Heart left ventricle (tissue), 16 donors: ENCODE results near the gene RPL18A. TPM values are rescaled to one million over a fixed set of nuclear protein-coding genes. Genes with fewer than 3 reads are reported as not detected.

Experiments
- ATAC-seq, 4 donors: fragments of 200-7000 bp; cut with Tn5 transposase; one replicate each; pipeline ENCODE4 v1.9.1; 2020 to 2022; ENCODE audit warnings: moderate library complexity in 4 of 4, mild to moderate bottlenecking in 3 of 4, moderate number of reproducible peaks in 1 of 4
- DNase-seq, 5 donors: peaks; one replicate each; pipeline ENCODE4 v3.0.0-alpha.2; 2020
- H3K27ac ChIP-seq, 12 donors: fragments of 200-600 bp; sonication (generic) in 4 of 12; one replicate each; pipeline versions ENCODE4 v1.5.0 to v1.8.0; 2016 to 2022; ENCODE audit warnings: mild to moderate bottlenecking in 2 of 12
- H3K27me3 ChIP-seq, 9 donors: fragments of 200-600 bp; sonication (generic) in 2 of 9; one replicate each; pipeline versions ENCODE4 v1.5.1 to v1.8.0; 2016 to 2022; ENCODE audit warnings: mild to moderate bottlenecking in 3 of 9
- H3K36me3 ChIP-seq, 9 donors: fragments of 200-600 bp; sonication (generic) in 2 of 9; one replicate each; pipeline versions ENCODE4 v1.5.0 to v1.8.0; 2018 to 2022; ENCODE audit warnings: mild to moderate bottlenecking in 2 of 9
- H3K4me1 ChIP-seq, 12 donors: fragments of 200-600 bp; sonication (generic) in 4 of 12; one replicate each; pipeline versions ENCODE4 v1.5.0 to v1.8.0; 2016 to 2022; ENCODE audit warnings: mild to moderate bottlenecking in 3 of 12
- H3K4me3 ChIP-seq, 12 donors: fragments of 200-600 bp; sonication (generic) in 4 of 12; one replicate each; pipeline versions ENCODE4 v1.5.0 to v1.8.0; 2017 to 2022; ENCODE audit warnings: mild to moderate bottlenecking in 9 of 12, moderate library complexity in 4 of 12
- H3K9me3 ChIP-seq, 12 donors: fragments of 200-600 bp; sonication (generic) in 4 of 12; one replicate each; pipeline versions ENCODE4 v1.5.0 to v1.8.0; 2016 to 2022; ENCODE audit warnings: mild to moderate bottlenecking in 1 of 12
- POLR2A ChIP-seq, 2 donors: fragments of 450-650 bp; IDR thresholded peaks; one replicate each; pipeline ENCODE4 v1.6.1; 2017; ENCODE audit warnings: antibody characterized with exemption in 2 of 2, mild to moderate bottlenecking in 2 of 2, moderate library complexity in 2 of 2
- WGBS, 4 donors: extraction: QIAGEN DNeasy Blood & Tissue Kit in 2 of 4; methylation state at CpG; one replicate each; pipeline versions ENCODE4 v1.1.5 to v1.1.7; 2013 to 2018; 5-methylcytosine and 5-hydroxymethylcytosine counted together
- intact Hi-C, 10 donors: fragments of 100-400 bp; cut with DNase I; formaldehyde crosslinking; loops; one replicate each; pipeline versions ENCODE4 v1.11.1 to v1.14.2; 2022
- polyA plus RNA-seq, 2 donors: library from polyadenylated mRNA; stranded (reverse); fragments of 200-250 nt; gene quantifications; one replicate each; pipeline ENCODE4 v1.2.3, GENCODE V29; 2013
- total RNA-seq, 9 donors: library from RNA; depleted of rRNA in 2 of 9; stranded (reverse); fragments of >200 nt in 2 of 9; fragmentation: NEBNext Ultra II Directional in 3 of 9; extraction: Animal tissue kit (Norgen Biotek cat#: 25700) in 3 of 9; gene quantifications; one replicate each; pipeline versions ENCODE4 v1.1.0 to v1.2.4, GENCODE V29; 2016 to 2023
- TF ChIP-seq, protein P1 (sequence below), 12 donors: fragments of 200-600 bp; sonication (generic) in 4 of 12; IDR thresholded peaks; one replicate each; pipeline versions ENCODE4 v1.5.0 to v1.8.0; 2018 to 2022; ENCODE audit warnings: antibody characterized with exemption in 12 of 12, mild to moderate bottlenecking in 5 of 12
- donor health status: ischemic (EF 13 %, LVEDD 7.1; RV severe dilation, severe dysfunction).
- donor health status: healthy with polysubstance abuse.
- donor health status: DM: no; HTN: yes; CAD: no.
- donor health status: DM: no; HTN: no; CAD: no.
- donor health status: ischemic (EF 25% LVEDD 6.9; RV normal size, moderate dysfunction).
- donor health status: ischemic (EF 25% LVEDD 5.7; RV mildly dilated, moderate dysfunction).
- donor health status: healthy.
- donor health status: DM: yes; HTN: yes; CAD: no.
- donor health status: ischemic (EF 35%, LVEDD 5.7; RV mildly dilated, moderate dysfunction).
- donor health status: nonischemic (EF 11% LVEDD 7.7; RV severe dilation, severe dysfunction).
- donor health status: DM: yes; HTN: yes; CAD: no.
- donor health status: PGD.
- donor health status: ischemic (EF 29% LVEDD 5.4; RV normal size, mild dysfunction).
- donor health status: nonischemic (EF 23%, LVEDD 6.1; RV moderate dilation, normal function).

Gene RPL18A
- total and polyA plus RNA-seq, 11 donors: 566 to 2,031 (median 765) TPM

DNA sequence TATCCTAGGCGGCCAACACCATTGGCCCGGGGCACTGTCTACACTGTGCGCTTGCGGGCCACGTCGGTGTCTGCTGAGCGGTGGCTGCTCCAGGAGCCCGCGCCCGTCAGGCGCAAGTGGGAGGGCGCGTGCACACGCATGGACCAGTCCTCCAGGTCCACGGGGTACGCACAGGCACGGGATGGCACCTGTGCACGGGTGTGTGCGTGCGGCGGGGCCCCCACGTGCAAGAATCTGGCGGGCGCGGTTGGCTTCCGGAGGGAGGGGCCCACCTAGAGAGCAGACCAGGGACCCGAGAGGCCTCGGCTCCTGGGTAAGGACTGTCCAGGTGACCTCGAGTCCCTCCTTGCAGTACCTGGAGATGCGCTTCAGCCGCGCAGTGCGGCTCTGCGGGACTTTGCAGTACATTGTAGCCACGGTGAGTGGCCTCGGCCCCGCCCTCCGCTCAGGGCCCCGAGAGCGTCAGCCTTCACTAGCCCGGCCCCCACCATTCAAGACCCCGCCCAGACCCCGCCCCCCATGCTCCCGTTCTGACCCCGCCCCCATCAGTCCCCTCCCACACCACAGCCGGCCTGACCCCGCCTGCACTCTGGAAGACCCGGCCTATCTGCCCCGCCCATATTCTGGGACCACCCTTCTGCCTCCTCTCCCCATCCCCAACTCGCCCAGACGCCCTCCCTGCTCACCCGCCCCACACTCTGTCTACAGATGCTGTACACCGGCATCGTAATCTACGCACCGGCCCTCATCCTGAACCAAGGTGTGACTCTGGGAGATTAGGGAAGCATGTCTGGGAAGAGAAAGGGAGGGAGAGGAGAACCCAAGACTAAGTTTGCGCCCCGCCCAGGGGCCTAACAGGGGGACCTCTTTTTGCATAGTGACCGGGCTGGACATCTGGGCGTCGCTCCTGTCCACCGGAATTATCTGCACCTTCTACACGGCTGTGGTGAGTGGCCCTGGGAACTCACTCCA, 14.4 kb downstream of the RPL18A start:
- Histone ChIP-seq H3K9me3 (no peaks in the 10 kb centered on the region), H3K4me3 (peak overlapping the region in 1 of 12 donors; percentile 45), H3K4me1 (peaks cover 0 to 27% (median 6%) of the 10 kb centered on the region in 12 donors), H3K27ac (no peak overlapping the region), H3K27me3 (peaks cover 38 to 75% (median 54%) of the 10 kb centered on the region in 9 donors), H3K36me3 (no peaks in the 10 kb centered on the region)
- 4 to 7% (median 5%) methylated on average over 40 to 63 of the region's 63 CpGs for WGBS, 4 donors
- ATAC-seq (peak in 1 of 4 donors; percentile 62), DNase-seq (no peak)
- intact Hi-C loops: loop anchor here in 1 of 10 donors (5.0 kb wide), 1 partner anchor 118 kb away; no protein-coding TSS in a partner anchor
- TF ChIP-seq, protein P1, sequence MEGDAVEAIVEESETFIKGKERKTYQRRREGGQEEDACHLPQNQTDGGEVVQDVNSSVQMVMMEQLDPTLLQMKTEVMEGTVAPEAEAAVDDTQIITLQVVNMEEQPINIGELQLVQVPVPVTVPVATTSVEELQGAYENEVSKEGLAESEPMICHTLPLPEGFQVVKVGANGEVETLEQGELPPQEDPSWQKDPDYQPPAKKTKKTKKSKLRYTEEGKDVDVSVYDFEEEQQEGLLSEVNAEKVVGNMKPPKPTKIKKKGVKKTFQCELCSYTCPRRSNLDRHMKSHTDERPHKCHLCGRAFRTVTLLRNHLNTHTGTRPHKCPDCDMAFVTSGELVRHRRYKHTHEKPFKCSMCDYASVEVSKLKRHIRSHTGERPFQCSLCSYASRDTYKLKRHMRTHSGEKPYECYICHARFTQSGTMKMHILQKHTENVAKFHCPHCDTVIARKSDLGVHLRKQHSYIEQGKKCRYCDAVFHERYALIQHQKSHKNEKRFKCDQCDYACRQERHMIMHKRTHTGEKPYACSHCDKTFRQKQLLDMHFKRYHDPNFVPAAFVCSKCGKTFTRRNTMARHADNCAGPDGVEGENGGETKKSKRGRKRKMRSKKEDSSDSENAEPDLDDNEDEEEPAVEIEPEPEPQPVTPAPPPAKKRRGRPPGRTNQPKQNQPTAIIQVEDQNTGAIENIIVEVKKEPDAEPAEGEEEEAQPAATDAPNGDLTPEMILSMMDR (IDR thresholded peaks at IDR 0.05): no peak
- no peak for TF ChIP-seq POLR2A (IDR thresholded peaks at IDR 0.05)

DNA sequence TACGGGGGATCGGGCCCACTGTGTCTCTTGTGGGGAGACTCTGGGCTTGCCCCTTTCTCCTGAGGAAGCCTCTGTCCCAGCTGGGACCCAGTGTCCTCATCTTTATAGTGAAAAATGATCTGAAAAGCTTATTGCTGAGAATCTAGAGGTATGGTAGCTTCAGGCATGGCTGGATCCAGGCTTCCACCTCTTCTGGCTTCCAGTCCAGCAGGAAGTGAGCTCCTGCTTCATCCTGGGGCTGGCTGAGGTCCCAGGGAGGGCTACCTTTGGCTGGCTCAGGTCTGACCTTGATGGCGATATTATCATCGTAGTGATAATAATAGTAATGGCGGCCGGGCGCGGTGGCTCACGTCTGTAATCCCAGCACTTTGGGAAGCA, 15.0 kb downstream of the RPL18A start:
- H3K4me3 ChIP-seq: no peak overlapping the region
- intact Hi-C loops: loop anchor here in 1 of 10 donors (5.0 kb wide), 1 partner anchor 118 kb away; no protein-coding TSS in a partner anchor
- H3K36me3 ChIP-seq: no peaks in the 10 kb centered on the region
- 84 to 91% (median 88%) methylated on average over 8 to 9 of the region's 9 CpGs for WGBS, 4 donors
- H3K27me3 ChIP-seq: peaks cover 38 to 71% (median 54%) of the 10 kb centered on the region in 9 donors
- TF ChIP-seq, protein P1 (IDR thresholded peaks at IDR 0.05): no peak
- no peak for TF ChIP-seq POLR2A (IDR thresholded peaks at IDR 0.05)
- DNase-seq (no peak), ATAC-seq (no peak)
- H3K27ac ChIP-seq: no peak overlapping the region
- peaks cover 0 to 27% (median 6%) of the 10 kb centered on the region in 12 donors for H3K4me1 ChIP-seq
- H3K9me3 ChIP-seq: no peaks in the 10 kb centered on the region

DNA sequence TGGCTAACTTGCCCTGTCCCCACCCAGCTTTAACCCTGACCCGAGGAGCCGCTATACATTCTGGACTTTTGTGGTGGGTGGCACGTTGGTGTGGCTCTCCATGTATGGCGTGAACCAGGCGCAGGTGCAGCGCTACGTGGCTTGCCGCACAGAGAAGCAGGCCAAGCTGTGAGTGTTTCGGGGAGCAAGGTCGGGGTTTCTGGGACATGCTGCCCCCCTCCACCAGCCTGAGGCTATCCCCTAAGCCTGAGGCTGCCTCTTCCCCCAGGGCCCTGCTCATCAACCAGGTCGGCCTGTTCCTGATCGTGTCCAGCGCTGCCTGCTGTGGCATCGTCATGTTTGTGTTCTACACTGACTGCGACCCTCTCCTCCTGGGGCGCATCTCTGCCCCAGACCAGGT, 18.0 kb downstream of the RPL18A start:
- intact Hi-C loops: no loop called here
- Histone ChIP-seq H3K4me3 (no peak overlapping the region), H3K27ac (no peak overlapping the region), H3K4me1 (peaks cover 0 to 12% (median under 1%) of the 10 kb centered on the region in 12 donors), H3K27me3 (peaks cover 18 to 55% (median 28%) of the 10 kb centered on the region in 9 donors), H3K9me3 (no peaks in the 10 kb centered on the region), H3K36me3 (no peaks in the 10 kb centered on the region)
- 88 to 94% (median 90%) methylated on average over 13 to 16 of the region's 16 CpGs for WGBS, 4 donors
- no peak for ATAC-seq
- TF ChIP-seq, protein P1 (IDR thresholded peaks at IDR 0.05): no peak
- TF ChIP-seq POLR2A (IDR thresholded peaks at IDR 0.05): no peak
- no peak for DNase-seq

DNA sequence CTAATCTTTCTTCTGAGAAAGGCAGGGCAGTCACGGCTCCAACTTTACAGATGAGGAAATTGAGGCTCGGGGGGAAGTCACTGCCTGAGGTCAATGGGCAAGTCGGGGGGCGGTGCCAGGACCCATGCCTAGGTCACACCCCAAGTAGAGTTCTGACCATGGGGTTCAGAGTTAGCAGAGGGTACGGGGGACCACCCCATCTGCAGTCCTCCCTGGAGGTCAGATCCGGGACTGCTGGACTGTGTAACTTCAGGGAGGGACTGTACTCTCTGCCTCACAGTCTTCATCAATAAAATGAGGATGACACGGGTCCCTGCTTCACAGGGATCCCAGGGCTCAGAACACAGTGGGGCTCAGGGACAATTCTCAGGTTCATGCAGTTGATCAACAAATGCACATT, 19.8 kb downstream of the RPL18A start:
- Histone ChIP-seq H3K9me3 (no peaks in the 10 kb centered on the region), H3K36me3 (no peaks in the 10 kb centered on the region), H3K27me3 (peaks cover 4 to 48% (median 10%) of the 10 kb centered on the region in 9 donors), H3K4me3 (no peak overlapping the region), H3K27ac (no peak overlapping the region), H3K4me1 (no peaks in the 10 kb centered on the region)
- DNase-seq (no peak), ATAC-seq (no peak)
- intact Hi-C loops: no loop called here
- no peak for TF ChIP-seq POLR2A (IDR thresholded peaks at IDR 0.05)
- TF ChIP-seq, protein P1 (IDR thresholded peaks at IDR 0.05): no peak
- 75 to 78% (median 75%) methylated on average over 7 of the region's 7 CpGs for WGBS, 4 donors
